Right lobe of liver (tissue), 6 donors: ENCODE measurements around the gene TRMT61B. TPM values are rescaled to one million over a fixed set of nuclear protein-coding genes. Genes with fewer than 3 reads are reported as not detected.
A peak's percentile ranks its signal among the peaks of the same experiment; 100 is the strongest.

Experiments used
- ATAC-seq, 4 donors: fragments of 200-7000 bp; cut with Tn5 transposase; one replicate each; pipeline ENCODE4 v1.9.1; 2020; ENCODE audit warnings: mild to moderate bottlenecking in 4 of 4, moderate library complexity in 4 of 4
- DNase-seq, 3 donors: peaks; one replicate each; pipeline ENCODE4 v3.0.0-alpha.2; 2020
- H3K27ac ChIP-seq, 3 donors: fragments of 200-600 bp; one replicate each; pipeline ENCODE4 v1.8.0; 2022
- H3K27me3 ChIP-seq, 2 donors: fragments of 200-600 bp; one replicate each; pipeline ENCODE4 v1.8.0; 2022
- H3K36me3 ChIP-seq, 4 donors: fragments of 200-600 bp; sonication (generic) in 1 of 4; one replicate each; pipeline versions ENCODE4 v1.5.1 to v1.8.0; 2017 to 2022; ENCODE audit warnings: control low read depth in 1 of 4
- H3K4me1 ChIP-seq, 4 donors: fragments of 200-600 bp; sonication (generic) in 1 of 4; one replicate each; pipeline versions ENCODE4 v1.5.1 to v1.8.0; 2017 to 2022; ENCODE audit warnings: control low read depth in 1 of 4
- H3K4me3 ChIP-seq, 3 donors: fragments of 200-600 bp; one replicate each; pipeline ENCODE4 v1.8.0; 2022
- H3K9me3 ChIP-seq, 4 donors: fragments of 200-600 bp; sonication (generic) in 1 of 4; one replicate each; pipeline versions ENCODE4 v1.5.1 to v1.8.0; 2017 to 2022; ENCODE audit warnings: control low read depth in 1 of 4
- POLR2A ChIP-seq: fragments of 450-650 bp; IDR thresholded peaks from one replicate; pipeline ENCODE4 v1.6.1; 2017; ENCODE audit warnings: antibody characterized with exemption, mild to moderate bottlenecking
- WGBS: methylation state at CpG from one replicate; pipeline ENCODE4 v1.1.6; 2018; ENCODE audit warnings: low coverage, low lambda C conversion rate; ENCODE audit not compliant: insufficient coverage; ENCODE audit errors: missing lambda C conversion rate; 5-methylcytosine and 5-hydroxymethylcytosine counted together
- intact Hi-C, 2 donors: fragments of 100-400 bp; cut with DNase I; formaldehyde crosslinking; loops; one replicate each; pipeline versions ENCODE4 v1.11.2 to v1.14.1; 2022
- total RNA-seq, 6 experiments: library from RNA; depleted of rRNA in 2 of 6; stranded (reverse); fragments of >200 nt in 2 of 6; fragmentation: NEBNext Ultra II Directional in 3 of 6; extraction: Animal tissue kit (Norgen Biotek cat#: 25700) in 3 of 6; gene quantifications; one replicate each; pipeline versions ENCODE4 v1.1.0 to v1.2.4, GENCODE V29; 2016 to 2023
- TF ChIP-seq, protein P1 (sequence below), 4 donors: fragments of 200-600 bp in 3 of 4; fragments of 450-650 bp in 1 of 4; IDR thresholded peaks; one replicate each; pipeline versions ENCODE4 v1.5.1 to v1.8.0; 2016 to 2022; ENCODE audit warnings: antibody characterized with exemption in 4 of 4, mild to moderate bottlenecking in 2 of 4
- donor health status: DM: no; HTN: yes; CAD: no.
- donor health status: DM: no; HTN: no; CAD: no.
- donor health status: DM: no; HTN: no; CAD: no.
- donor health status: DM: no; HTN: yes; CAD: no.
- donor health status: DM: no; HTN: yes; CAD: no.

TRMT61B gene
- total RNA-seq, 6 experiments from 2014 or later: 6.4 to 9.5 (median 7.6) TPM

DNA sequence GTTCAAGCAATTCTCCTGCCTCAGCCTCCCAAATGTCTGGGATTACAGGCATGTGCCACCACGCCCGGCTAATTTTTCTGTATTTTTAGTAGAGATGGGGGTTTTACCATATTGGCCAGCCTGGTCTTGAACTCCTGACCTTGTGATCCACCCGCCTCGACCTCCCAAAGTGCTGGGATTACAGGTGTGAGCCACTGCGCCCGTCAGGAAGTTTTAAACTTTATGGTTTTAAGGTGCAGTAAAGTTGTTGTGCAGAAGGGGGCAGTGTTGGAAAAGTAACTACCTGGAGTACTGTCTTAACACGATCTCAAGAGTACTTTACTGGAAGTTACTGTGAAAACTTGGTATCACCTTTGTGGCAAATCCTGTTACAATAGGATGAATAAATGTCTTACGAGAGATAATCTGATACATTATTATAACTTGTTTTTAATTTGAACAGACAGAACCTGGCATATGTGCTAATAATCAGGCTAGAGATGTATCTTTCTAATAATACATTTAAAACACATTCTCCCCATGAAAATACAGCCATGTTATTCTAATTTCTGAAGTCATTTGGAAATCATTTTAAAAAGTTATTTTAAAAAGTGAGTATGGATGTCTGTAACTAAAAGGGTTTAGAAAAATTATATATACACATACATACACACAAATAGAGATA is 48.7 kb downstream of the TRMT61B start:
- WGBS: 0% methylated on average over 8 of the region's 8 CpGs
- Histone ChIP-seq H3K4me1 (no peaks in the 10 kb centered on the region), H3K4me3 (no peak overlapping the region), H3K9me3 (no peaks in the 10 kb centered on the region), H3K27ac (no peak overlapping the region), H3K36me3 (no peaks in the 10 kb centered on the region), H3K27me3 (no peaks in the 10 kb centered on the region)
- DNase-seq (peak in 1 of 3 donors; percentile 51), ATAC-seq (peak; percentile 83 to 92 (median 88))
- intact Hi-C loops: no loop called here
- no peak for TF ChIP-seq POLR2A
- TF ChIP-seq, protein P1, sequence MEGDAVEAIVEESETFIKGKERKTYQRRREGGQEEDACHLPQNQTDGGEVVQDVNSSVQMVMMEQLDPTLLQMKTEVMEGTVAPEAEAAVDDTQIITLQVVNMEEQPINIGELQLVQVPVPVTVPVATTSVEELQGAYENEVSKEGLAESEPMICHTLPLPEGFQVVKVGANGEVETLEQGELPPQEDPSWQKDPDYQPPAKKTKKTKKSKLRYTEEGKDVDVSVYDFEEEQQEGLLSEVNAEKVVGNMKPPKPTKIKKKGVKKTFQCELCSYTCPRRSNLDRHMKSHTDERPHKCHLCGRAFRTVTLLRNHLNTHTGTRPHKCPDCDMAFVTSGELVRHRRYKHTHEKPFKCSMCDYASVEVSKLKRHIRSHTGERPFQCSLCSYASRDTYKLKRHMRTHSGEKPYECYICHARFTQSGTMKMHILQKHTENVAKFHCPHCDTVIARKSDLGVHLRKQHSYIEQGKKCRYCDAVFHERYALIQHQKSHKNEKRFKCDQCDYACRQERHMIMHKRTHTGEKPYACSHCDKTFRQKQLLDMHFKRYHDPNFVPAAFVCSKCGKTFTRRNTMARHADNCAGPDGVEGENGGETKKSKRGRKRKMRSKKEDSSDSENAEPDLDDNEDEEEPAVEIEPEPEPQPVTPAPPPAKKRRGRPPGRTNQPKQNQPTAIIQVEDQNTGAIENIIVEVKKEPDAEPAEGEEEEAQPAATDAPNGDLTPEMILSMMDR (IDR thresholded peaks at IDR 0.05): peak; percentile 60 to 66 (median 66)

DNA sequence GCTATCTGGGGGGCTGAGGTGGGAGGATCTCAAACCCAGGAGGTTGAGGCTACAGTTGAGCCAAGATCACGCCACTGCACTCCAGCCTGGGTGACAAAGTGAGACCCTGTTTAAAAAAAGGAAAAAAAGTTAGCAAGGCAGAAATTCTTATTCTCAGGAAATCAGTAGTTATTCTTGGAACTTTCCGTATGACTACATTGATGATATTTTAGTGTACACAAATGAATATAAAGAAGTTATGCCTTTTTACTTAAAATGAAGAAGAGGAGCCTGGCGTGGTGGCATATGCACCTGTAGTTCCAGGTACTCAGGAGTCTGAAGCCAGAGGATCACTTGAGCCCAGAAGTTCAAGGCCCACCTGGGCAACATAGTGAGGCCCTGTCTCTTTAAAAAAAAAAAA is 52.1 kb downstream of the TRMT61B start:
- ATAC-seq: no peak
- Histone ChIP-seq H3K27ac (no peak overlapping the region), H3K9me3 (no peaks in the 10 kb centered on the region), H3K36me3 (no peaks in the 10 kb centered on the region), H3K4me3 (no peak overlapping the region), H3K4me1 (no peaks in the 10 kb centered on the region), H3K27me3 (no peaks in the 10 kb centered on the region)
- no peak for TF ChIP-seq POLR2A
- TF ChIP-seq, protein P1 (IDR thresholded peaks at IDR 0.05): no peak
- intact Hi-C loops: no loop called here
- DNase-seq: no peak
- 83% methylated on average over 3 of the region's 3 CpGs for WGBS

DNA sequence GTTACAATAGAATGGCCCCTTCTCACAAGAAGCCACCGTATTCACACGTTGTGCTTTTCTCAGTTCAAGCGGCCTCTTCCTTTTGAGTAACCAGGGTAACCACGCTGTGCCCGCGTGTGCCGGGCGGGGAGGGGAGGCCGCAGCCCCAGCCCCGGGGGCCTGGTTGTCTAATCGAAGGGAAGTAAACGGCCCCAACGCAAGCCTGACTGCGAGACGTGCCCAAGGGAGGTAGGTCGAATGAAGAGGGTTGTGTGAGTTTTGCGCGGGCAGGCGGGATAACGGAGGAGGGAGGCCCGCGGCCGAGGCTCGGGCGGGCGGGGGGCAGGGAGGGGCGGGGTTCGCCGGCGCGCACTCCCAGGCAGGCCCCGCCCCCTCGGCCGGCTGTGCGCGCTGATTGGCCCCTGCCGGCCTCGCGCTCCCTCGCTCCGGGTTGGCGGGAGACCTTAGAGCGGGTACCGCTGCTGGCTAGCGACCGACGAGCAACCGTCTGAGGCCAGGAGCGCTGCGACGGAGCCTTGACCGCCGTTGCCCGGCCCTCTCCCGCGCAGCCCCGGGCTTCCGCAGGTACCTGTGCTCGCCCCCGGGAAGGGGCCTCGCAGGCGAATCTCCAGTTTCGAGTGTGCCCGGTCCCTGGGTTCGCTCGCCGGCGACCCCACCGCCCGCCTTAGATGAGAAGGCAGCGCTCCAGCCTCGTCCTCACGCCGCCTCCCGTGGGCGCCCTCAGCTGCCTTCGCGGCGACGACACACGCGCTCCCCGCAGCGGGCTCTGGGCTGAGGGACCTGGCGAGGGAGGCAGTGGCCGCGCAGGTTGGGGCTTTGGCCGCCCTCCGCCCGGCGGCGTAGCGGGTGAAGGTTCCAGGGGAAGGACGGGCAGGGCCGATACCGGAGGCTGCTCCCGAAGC is 59.5 kb downstream of the TRMT61B start, which contains the start of gene SPDYA:
TSS of gene SPDYA (plus strand) at position 451 of the 902 bp plus-strand sequence. CDS start 5,181 bp downstream, outside the sequence.
- no peak for TF ChIP-seq POLR2A
- TF ChIP-seq, protein P1 (IDR thresholded peaks at IDR 0.05): no peak
- Histone ChIP-seq H3K27me3 (no peaks in the 10 kb centered on the region), H3K36me3 (no peaks in the 10 kb centered on the region), H3K4me1 (peaks cover 0 to 8% (median 0%) of the 10 kb centered on the region in 4 donors), H3K4me3 (peak within 1 kb of the TSS; percentile 31 to 42 (median 36)), H3K27ac (no peak within 1 kb of the TSS), H3K9me3 (no peaks in the 10 kb centered on the region)
- DNase-seq: peak; percentile 60 to 68 (median 65)
- peak; percentile 92 to 97 (median 94) for ATAC-seq
- intact Hi-C loops: no loop called here
- WGBS: 15% methylated on average over 14 of the region's 97 CpGs

DNA sequence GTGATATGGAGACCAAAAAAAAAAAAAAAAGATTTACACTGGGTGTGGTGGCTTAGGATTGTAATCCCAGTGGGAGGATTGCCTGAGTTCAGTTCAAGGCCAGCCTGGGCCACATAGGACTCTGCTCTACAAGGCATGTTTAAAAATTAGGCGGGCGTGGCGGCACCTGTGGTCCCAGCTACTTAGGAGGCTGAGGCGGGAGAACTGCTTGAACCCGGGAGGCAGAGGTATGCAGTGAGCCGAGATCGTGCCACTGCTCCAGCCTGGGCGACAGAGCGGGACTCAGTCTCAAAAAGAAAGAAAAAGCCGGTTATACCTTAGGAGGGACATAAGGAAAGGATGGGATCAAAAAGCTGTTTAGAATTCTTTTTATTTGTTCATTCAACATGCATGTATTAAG is 60.2 kb downstream of the TRMT61B start:
- 74% methylated on average over 10 of the region's 10 CpGs for WGBS
- Histone ChIP-seq H3K4me3 (peak overlapping the region; percentile 31 to 42 (median 36)), H3K36me3 (no peaks in the 10 kb centered on the region), H3K27ac (no peak overlapping the region), H3K9me3 (no peaks in the 10 kb centered on the region), H3K27me3 (no peaks in the 10 kb centered on the region), H3K4me1 (peaks cover 0 to 8% (median 0%) of the 10 kb centered on the region in 4 donors)
- intact Hi-C loops: no loop called here
- TF ChIP-seq POLR2A: no peak
- TF ChIP-seq, protein P1 (IDR thresholded peaks at IDR 0.05): no peak
- DNase-seq: no peak
- ATAC-seq: peak in 1 of 4 donors; percentile 4
